HG03354 (cell line): ENCODE data around the gene ATOX1.
A peak's percentile ranks its signal among the peaks of the same experiment; 100 is the strongest.

Source experiments
- ATAC-seq: cut with Tn5 transposase; IDR thresholded peaks from one replicate; pipeline ENCODE4 v1.9.1; 2021; ENCODE audit warnings: mild to moderate bottlenecking; ENCODE audit not compliant: unreplicated experiment, poor library complexity, severe bottlenecking

ATOX1 gene

DNA sequence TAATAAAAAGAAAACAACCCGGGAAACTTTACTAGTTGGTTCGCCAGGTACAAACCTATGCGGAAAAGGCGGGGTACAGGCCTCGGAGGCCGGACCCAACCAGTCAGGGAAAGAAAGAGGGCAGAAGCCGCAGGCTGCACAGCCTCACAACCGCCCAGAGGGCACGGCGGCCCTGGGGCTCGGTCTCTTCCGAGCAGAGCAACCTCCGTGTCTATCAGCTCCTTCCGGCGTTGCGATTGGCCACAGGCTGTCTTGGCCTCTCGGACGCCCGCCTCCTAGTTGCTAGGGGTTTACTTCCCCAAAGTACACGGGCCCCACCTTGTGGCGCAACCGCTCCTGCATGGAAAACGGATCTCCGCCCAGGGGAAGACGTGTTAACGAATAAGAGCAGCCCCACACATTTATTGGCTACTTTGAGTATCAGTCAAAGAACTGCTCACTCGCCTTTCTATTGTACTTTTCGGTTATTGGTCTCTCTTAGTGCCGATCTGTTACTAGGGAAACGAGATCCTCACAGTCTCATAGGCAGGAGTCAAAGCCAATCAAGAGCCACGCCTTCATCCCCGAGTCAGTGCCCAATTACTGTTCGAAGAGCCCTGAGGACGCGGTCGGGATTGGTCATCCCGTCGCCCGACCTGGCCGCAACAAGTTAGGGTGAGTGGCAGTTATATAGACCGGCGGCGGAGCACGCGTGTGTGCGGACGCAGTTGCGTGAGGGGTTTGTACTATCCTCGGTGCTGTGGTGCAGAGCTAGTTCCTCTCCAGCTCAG is 13.0 kb upstream of the ATOX1 start, which contains the start of gene G3BP1:
TSS of gene G3BP1 (plus strand) at position 696 of the 770 bp plus-strand sequence. CDS start 14,667 bp downstream, outside the sequence.
- peak; percentile 81 for ATAC-seq

DNA sequence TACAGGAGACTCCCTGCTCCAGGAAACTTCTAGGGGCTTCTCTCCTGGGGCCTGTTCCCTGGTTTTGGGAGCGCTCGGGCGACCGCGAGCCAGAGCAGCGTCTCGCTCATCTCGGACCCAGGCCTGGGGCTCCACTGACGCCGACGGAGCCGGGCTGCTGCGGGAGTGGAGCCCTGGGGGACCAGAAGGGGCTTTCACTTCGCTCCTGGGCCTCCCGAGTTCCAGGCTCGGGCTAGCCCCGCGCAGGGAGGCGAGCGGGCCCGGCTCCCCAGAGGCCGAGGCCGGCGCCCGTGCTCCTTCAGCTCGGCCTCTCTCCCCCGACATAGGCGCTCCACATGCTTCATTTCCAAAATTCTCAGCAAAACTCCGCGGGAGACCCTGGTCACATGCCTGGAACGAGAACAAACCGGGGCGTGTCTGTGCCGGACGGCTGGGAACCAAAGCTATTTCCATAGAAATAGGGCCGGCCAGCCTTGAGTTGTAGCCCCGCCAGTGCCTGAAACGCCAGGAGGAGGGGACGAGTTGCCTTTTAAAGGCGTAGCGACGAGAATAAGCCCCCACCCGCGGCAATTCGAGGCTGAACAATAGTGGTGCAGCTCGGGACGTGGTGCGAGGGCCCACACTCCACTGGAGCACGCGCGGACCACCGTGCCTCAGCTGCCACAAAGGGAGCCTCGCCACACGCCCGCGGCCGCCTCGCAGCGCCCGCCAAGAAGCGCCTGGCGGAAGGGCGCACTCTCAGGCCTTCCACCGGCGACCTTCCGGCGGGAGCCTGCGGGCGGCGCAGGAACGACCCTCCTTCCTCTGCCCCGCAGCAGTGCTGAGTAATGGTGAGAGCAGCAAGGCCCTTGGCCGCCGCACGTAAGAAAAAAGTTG is 12.2 kb upstream of the ATOX1 start:
- peak; percentile 41 for ATAC-seq

DNA sequence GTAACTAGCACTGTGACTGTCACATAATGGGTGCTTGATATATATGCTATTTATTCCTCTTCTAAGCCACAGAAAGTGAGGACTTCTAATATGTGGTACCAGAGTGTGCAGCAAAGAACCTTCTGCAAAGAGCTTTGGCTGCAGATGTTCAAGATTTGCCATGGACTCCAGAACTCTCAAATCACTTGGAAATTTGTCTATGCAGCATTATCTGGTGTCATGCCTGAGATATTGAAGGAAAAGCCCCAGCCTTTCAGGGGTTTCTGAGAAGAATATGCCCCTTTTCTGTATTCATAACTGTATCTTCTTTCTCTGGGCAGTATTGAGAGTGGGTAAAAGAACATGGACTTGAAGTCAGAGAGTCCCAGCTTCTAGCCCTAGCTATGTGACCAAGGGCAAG is 8.5 kb upstream of the ATOX1 start:
- ATAC-seq = no peak

- ATAC-seq = no peak
Observed at GRCh38 chr5:151764801-151765200, 6.4 kb upstream of the ATOX1 start.

GRCh38 chr5:151758141-151758429 is 346 bp downstream of the ATOX1 start:
- peak; percentile 30 for ATAC-seq

DNA sequence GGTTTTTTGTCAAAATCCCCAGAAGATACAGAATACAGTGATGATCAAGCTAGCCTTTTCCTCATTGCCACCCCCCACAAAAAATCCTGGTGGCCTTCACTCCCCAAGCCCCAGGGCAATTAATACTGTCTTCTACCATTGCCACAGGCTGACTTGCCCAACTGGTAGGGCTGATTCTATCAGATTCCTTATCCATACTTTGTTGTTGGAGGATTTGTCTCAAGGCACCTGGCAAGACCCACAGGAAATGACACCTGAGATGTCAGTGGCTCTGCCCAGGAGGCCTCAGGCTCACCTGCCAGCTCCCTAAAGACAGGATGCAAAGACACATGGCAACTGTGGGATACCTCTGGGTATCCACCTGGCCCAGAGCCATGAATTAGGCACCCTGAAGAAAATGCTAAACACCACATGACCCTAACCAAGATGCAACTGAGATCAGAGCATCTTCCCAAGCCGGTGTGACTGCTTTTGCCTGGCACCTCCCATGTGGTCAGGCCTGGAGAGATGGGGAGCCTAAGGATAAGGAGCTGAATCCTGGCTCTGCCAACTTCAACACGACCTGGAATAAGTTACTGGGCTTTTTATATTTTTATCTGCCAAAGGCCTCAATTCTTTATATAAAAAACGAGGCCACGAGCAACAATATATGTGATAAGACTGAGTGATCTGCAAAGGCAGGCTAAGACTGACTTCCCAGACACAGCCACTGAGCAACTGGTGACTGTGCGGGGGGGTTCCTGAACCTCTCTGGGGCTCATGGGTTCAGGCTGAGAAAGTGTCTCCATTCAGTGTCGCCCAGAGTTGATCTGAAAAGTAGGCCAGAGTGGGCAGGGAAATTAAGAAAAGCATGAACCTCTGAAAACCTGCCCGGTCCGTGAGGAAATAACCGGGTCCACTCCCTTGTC is 944 bp downstream of the ATOX1 start:
- ATAC-seq = peak; percentile 26

DNA sequence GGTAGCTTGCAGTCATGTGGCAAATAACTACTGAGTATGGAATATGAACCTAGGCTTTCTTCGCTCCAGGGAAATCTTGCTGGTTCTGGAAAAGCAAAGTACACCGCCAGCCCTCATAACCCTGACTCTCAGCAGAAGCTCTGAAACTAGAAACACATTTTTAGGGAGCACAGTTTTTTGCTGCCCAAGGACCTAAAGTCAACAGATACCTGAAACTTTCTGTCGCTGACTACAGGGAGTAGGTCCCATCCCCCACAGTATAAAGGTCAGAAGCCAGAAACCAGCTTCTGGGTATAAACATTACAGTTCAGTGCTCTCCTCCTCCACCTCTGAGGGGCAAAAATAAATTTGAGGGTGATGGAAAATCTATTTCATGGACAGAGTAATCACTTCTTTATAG is 3.0 kb downstream of the ATOX1 start:
- no peak for ATAC-seq

- ATAC-seq = no peak
Observed at GRCh38 chr5:151751593-151751992, 6.8 kb downstream of the ATOX1 start.

- ATAC-seq = no peak
Observed at GRCh38 chr5:151751091-151751490, 7.3 kb downstream of the ATOX1 start.

GRCh38 chr5:151750121-151750520 is 8.3 kb downstream of the ATOX1 start:
- no peak for ATAC-seq

DNA sequence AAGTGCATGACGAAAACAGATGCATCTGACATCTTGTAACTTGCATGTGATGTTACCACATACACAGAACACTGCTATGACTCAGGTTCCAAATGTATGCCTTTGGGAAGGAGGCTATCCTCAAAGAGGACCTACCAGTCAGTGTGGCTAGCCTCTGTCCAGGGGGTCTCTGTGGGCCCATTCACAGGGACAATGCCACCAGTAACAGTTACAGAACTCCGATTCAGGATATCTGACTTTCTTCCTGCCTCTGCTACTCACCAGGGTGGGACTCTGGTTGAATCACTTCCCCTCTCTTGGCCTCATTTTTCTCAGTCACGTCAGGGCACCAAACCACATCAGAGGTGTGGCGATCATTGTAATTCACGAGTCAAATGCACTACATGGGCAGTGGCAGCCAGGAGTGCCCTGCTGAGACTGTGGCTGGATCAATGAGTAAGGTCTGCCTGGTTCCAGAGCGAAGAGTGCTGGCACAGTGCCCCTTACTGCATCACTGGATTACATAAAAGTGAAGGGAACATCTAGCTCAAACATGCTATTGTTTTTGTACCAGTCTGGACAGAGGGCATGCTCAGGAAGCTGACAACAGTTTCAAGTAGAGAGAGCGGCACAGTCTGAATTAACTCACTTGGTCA is 13.2 kb downstream of the ATOX1 start:
- peak; percentile 51 for ATAC-seq

- ATAC-seq = no peak
Observed at GRCh38 chr5:151743530-151743929, 14.9 kb downstream of the ATOX1 start.

DNA sequence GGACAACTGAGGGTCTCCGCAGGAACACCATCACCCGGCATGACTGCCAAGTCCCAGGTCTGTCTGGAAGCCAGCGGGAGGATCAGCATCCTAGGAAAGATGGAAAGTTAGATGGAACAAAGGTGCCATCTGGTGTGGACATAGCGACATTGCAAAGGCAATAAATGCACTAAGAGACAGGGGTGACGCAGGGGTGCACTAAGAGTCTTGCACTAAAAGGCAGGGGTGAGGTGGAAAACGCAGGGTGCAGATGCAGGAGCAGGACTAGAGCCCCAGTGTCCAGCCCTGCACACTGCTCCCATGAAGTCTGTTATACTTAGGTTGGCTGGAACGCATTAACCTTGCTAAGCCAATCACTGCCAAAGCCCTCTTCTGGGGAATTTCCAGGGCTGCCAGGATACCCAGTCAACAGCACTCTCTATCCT is 15.5 kb downstream of the ATOX1 start:
- ATAC-seq = no peak

DNA sequence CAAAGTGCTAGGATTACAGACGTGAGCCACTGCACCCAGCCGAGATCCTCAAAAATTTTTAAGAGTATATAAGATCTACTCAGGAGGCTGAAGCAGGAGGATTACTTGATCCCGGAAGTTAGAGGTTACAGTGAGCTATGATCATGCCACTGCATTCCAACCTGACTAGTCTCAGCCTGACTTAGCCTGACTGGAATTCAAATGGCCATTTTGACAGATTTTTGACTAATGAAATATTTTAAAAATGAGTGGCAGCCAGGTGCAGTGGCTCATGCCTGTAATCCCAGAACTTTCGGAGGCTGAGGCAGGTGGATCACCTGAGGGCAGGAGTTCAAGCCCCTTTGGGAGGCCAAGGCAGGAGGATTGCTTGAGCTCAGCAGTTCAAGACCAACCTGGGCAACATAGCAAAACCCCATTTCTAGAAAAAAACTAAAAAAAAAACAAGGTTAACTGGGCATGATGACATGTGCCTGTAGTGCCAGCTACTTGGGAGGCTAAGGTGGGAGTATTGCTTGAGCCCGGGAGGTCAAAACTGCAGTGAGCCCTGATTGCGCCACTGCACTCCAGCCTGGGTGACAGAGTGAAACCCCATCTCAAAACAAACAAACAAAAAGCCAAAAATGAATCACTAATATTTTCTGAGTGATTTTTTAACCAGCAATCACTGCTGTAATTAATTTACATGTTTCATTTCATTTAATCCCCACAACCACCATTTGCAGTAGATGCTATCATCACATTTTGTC is 16.6 kb downstream of the ATOX1 start:
- no peak for ATAC-seq

GRCh38 chr5:151740958-151741373 is 17.5 kb downstream of the ATOX1 start:
- peak; percentile 8 for ATAC-seq

DNA sequence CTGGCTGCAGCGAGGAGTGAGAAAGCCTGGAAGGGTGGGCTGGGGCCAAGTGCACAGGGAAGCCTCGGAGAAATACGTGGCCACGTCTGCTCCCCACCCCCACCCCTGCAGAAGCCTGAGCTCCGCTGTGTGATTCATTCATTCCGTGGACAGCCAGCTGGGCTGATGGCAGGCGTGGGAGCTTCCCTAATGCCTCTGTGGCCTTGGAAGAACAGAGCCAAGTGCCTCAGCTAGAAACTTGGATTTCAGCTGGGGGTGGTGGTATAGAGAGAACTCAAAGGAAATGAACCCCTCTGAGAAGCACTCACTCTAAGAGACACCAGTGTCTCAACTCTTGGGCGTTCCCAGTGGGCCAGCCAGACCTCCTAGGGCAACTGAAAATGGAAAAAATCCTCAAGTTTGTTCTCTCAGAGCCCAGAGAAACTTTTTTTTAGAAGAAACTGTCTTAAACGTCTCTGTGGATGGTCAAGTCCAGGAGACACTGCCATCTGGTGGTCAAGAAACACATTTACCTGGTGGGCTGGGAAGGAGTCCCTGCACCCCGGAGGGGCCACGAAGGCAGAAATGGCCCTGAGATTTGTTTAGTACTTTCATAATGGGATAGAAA is 18.0 kb downstream of the ATOX1 start:
- ATAC-seq = peak; percentile 75

DNA sequence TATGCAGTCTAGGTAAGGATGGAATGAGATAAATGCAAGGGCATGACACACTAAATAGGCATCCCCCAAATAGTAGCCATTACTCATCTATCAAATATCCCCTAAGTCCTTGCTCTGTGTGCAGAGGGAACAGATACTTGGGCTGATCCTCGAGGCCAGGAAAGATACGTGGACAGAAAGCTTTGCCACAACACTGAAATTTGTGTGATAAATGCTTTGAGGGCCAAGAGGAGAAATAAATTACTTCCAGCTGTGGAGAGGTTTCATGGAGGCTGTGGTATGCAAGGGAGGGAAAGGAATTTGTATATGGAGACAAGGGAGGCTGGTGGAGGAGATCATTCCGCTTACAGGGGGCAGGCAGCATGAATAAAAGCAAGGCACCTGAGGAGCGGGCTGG is 18.5 kb downstream of the ATOX1 start:
- ATAC-seq = no peak

GRCh38 chr5:151739395-151739794 is 19.0 kb downstream of the ATOX1 start:
- no peak for ATAC-seq
